ENCODE data around the gene IGHMBP2. TPM values are rescaled to one million over a fixed set of nuclear protein-coding genes. Genes with fewer than 3 reads are reported as not detected.
A peak's percentile ranks its signal among the peaks of the same experiment; 100 is the strongest.

The IGHMBP2 gene
- total RNA-seq, 2 experiments from 2014 or later = 17.5 to 37.9 TPM

GRCh38 chr11:68900835-68901381 is 2.8 kb upstream of the IGHMBP2 start:
- Histone ChIP-seq H3K27ac (ENCODE audit: low read depth, low read length, poor library complexity, severe bottlenecking) (no peak overlapping the region), H3K4me2 (ENCODE audit: low read length) (no peak overlapping the region), H3K4me1 (ENCODE audit: insufficient read depth, low read length, poor library complexity, severe bottlenecking) (peaks cover 25% of the 10 kb centered on the region), H3K36me3 (ENCODE audit: insufficient read depth, low read length) (peaks cover 52% of the 10 kb centered on the region), H3K4me3 (ENCODE audit: low read depth, low read length, poor library complexity, severe bottlenecking) (no peak overlapping the region), H3K9me3 (ENCODE audit: low read length) (no peaks in the 10 kb centered on the region), H3K9me2 (ENCODE audit: insufficient read depth, low read length) (no peaks in the 10 kb centered on the region), H4K20me1 (ENCODE audit: insufficient read depth, low read length) (peaks cover 21% of the 10 kb centered on the region), H2AFZ (ENCODE audit: low read length) (no peak overlapping the region), H3K79me2 (ENCODE audit: insufficient read depth, low read depth, low read length) (peaks cover 56% of the 10 kb centered on the region)
- intact Hi-C loops (cut with micrococcal nuclease; ENCODE audit: unreplicated experiment) = no loop called here
- DNase-seq (ENCODE audit: low spot score) = no peak
- ChIA-PET CTCF (ENCODE audit: unreplicated experiment) (no interaction called here), POLR2A (interaction anchor here (1.2 kb wide), 1 partner anchor 27 kb away, joined by 3 read pairs; no protein-coding TSS in a partner anchor)
- no peak for TF ChIP-seq EZH2phosphoT487 (IDR thresholded peaks at IDR 0.05; ENCODE audit: borderline replicate concordance, low read depth, low read length)
- no peak for TF ChIP-seq CTCF (conservative IDR thresholded peaks at IDR 0.05; ENCODE audit: low read length)
- BruUV-seq (replicated peaks) = no TSS peak

- peaks cover 25% of the 10 kb centered on the region for H3K4me1 ChIP-seq (ENCODE audit: insufficient read depth, low read length, poor library complexity, severe bottlenecking)
- ChIA-PET CTCF (ENCODE audit: unreplicated experiment) (no interaction called here), POLR2A (interaction anchor here (1.0 to 1.8 kb wide), 2 partner anchors 16 to 392 kb away, joined by 3 to 4 read pairs; no protein-coding TSS in a partner anchor)
- intact Hi-C loops (cut with micrococcal nuclease; ENCODE audit: unreplicated experiment) = loop anchor here (2.0 kb wide), 1 partner anchor 184 kb away; no protein-coding TSS in a partner anchor
- H3K27ac ChIP-seq (ENCODE audit: low read depth, low read length, poor library complexity, severe bottlenecking) = no peak overlapping the region
- peaks cover 46% of the 10 kb centered on the region for H3K36me3 ChIP-seq (ENCODE audit: insufficient read depth, low read length)
- H3K79me2 ChIP-seq (ENCODE audit: insufficient read depth, low read depth, low read length) = peaks cover 57% of the 10 kb centered on the region
- H3K9me2 ChIP-seq (ENCODE audit: insufficient read depth, low read length) = no peaks in the 10 kb centered on the region
- no TSS peak for BruUV-seq (replicated peaks)
- peak overlapping the region; percentile 90 for H3K4me2 ChIP-seq (ENCODE audit: low read length)
- peak overlapping the region; percentile 79 for H2AFZ ChIP-seq (ENCODE audit: low read length)
- H3K9me3 ChIP-seq (ENCODE audit: low read length) = no peaks in the 10 kb centered on the region
- peaks cover 21% of the 10 kb centered on the region for H4K20me1 ChIP-seq (ENCODE audit: insufficient read depth, low read length)
- peak overlapping the region; percentile 99 for H3K4me3 ChIP-seq (ENCODE audit: low read depth, low read length, poor library complexity, severe bottlenecking)
- TF ChIP-seq CTCF (conservative IDR thresholded peaks at IDR 0.05; ENCODE audit: low read length) = no peak
- DNase-seq (ENCODE audit: low spot score) = peak; percentile 20
Observed at GRCh38 chr11:68904248-68904847, 657 bp downstream of the IGHMBP2 start.
